DND-41 (cell line): ENCODE results near the gene IQCK.

Experiments
- ATAC-seq: fragments of 200-7000 bp; cut with Tn5 transposase; 3 replicates; pipeline ENCODE4 v1.9.1; 2021; ENCODE audit warnings: low read depth; ENCODE audit not compliant: insufficient read depth
- DNase-seq: peaks from one replicate; pipeline ENCODE4 v3.0.0-alpha.2; 2020
- H2AFZ ChIP-seq: 2 replicates; pipeline ENCODE4 v1.6.0; 2012; ENCODE audit warnings: low read depth, low read length
- H3K27ac ChIP-seq: 2 replicates; pipeline ENCODE4 v1.5.1; 2012; ENCODE audit warnings: low read length, inconsistent platforms
- H3K27me3 ChIP-seq: fragments of 200-600 bp; sonication (generic); 2 replicates; pipeline ENCODE4 v1.6.0; 2012; ENCODE audit warnings: low read length, mild to moderate bottlenecking, inconsistent platforms; ENCODE audit not compliant: insufficient read depth, poor library complexity
- H3K36me3 ChIP-seq: 2 replicates; pipeline ENCODE4 v1.5.1; 2012; ENCODE audit warnings: low read length, inconsistent platforms; ENCODE audit not compliant: insufficient read depth
- H3K4me1 ChIP-seq: 2 replicates; pipeline ENCODE4 v1.5.1; 2012; ENCODE audit warnings: mild to moderate bottlenecking, low read length; ENCODE audit not compliant: insufficient read depth
- H3K4me2 ChIP-seq: 2 replicates; pipeline ENCODE4 v1.6.0; 2012; ENCODE audit warnings: mild to moderate bottlenecking, moderate library complexity, low read length, inconsistent platforms; ENCODE audit not compliant: insufficient read depth
- H3K4me3 ChIP-seq, 2 experiments: fragments of 200-600 bp in 1 of 2; shearing (Covaris generic) in 1 of 2; 2 replicates each; pipeline ENCODE4 v1.5.1; 2012 to 2016; ENCODE audit warnings: inconsistent platforms in 2 of 2, low read length in 2 of 2, mild to moderate bottlenecking in 2 of 2, low read depth in 1 of 2, moderate library complexity in 1 of 2
- H3K79me2 ChIP-seq: 2 replicates; pipeline ENCODE4 v1.6.0; 2012; ENCODE audit warnings: low read length, inconsistent platforms; ENCODE audit not compliant: insufficient read depth
- H3K9ac ChIP-seq: 2 replicates; pipeline ENCODE4 v1.6.0; 2012; ENCODE audit warnings: low read depth, mild to moderate bottlenecking, inconsistent platforms, low read length, moderate library complexity
- H3K9me3 ChIP-seq: 2 replicates; pipeline ENCODE4 v1.5.1; 2012; ENCODE audit warnings: low read length, moderate library complexity, mild to moderate bottlenecking, inconsistent platforms; ENCODE audit not compliant: insufficient read depth, severe bottlenecking
- H4K20me1 ChIP-seq: 2 replicates; pipeline ENCODE4 v1.6.0; 2012; ENCODE audit warnings: low read length; ENCODE audit not compliant: insufficient read depth
- CTCF ChIP-seq: IDR thresholded peaks from 2 replicates; pipeline ENCODE4 v1.5.1; 2012; ENCODE audit warnings: borderline replicate concordance, low read length, moderate library complexity, mild to moderate bottlenecking; ENCODE audit not compliant: poor library complexity, severe bottlenecking; ENCODE audit errors: extremely low read depth
- EZH2 ChIP-seq: IDR thresholded peaks from 3 replicates; pipeline ENCODE4 v1.6.1; 2012; ENCODE audit warnings: borderline replicate concordance, low read depth, mild to moderate bottlenecking, moderate library complexity, low read length, inconsistent platforms; ENCODE audit not compliant: severe bottlenecking

Gene IQCK

GRCh38 chr16:19883296-19883965, 165.4 kb downstream of the IQCK start:
- TF ChIP-seq EZH2 (no peak), CTCF (no peak)
- no peak overlapping the region for H3K9ac ChIP-seq
- H3K9me3 ChIP-seq, result no peaks in the 10 kb centered on the region
- no peaks in the 10 kb centered on the region for H3K79me2 ChIP-seq
- H3K4me3 ChIP-seq, result no peak overlapping the region
- no peaks in the 10 kb centered on the region for H3K27me3 ChIP-seq
- no peak overlapping the region for H3K27ac ChIP-seq
- no peaks in the 10 kb centered on the region for H3K36me3 ChIP-seq
- DNase-seq (no peak), ATAC-seq (no peak)
- no peak overlapping the region for H2AFZ ChIP-seq
- H3K4me1 ChIP-seq, result peaks cover 8% of the 10 kb centered on the region
- no peaks in the 10 kb centered on the region for H4K20me1 ChIP-seq
- no peak overlapping the region for H3K4me2 ChIP-seq

GRCh38 chr16:19883966-19884485, 166.0 kb downstream of the IQCK start:
- no peak overlapping the region for H2AFZ ChIP-seq
- no peak for DNase-seq
- H3K4me3 ChIP-seq, result no peak overlapping the region
- H3K9me3 ChIP-seq, result no peaks in the 10 kb centered on the region
- no peaks in the 10 kb centered on the region for H3K27me3 ChIP-seq
- no peak overlapping the region for H3K9ac ChIP-seq
- TF ChIP-seq CTCF (no peak), EZH2 (no peak)
- no peak overlapping the region for H3K4me2 ChIP-seq
- no peaks in the 10 kb centered on the region for H3K36me3 ChIP-seq
- no peaks in the 10 kb centered on the region for H3K79me2 ChIP-seq
- H3K27ac ChIP-seq, result no peak overlapping the region
- ATAC-seq, result no peak
- no peaks in the 10 kb centered on the region for H4K20me1 ChIP-seq
- H3K4me1 ChIP-seq, result peaks cover 8% of the 10 kb centered on the region

GRCh38 chr16:19884611-19885450, 166.8 kb downstream of the IQCK start, which contains the start of gene GPRC5B:
Gene GPRC5B (minus strand): TSS chr16:19884848. CDS start chr16:19872845, 12,003 bp downstream.
- ATAC-seq (no peak), DNase-seq (no peak)
- H2AFZ ChIP-seq, result no peak within 1 kb of the TSS
- no peak within 1 kb of the TSS for H3K4me2 ChIP-seq
- no peak for TF ChIP-seq EZH2
- no peak for TF ChIP-seq CTCF
- no peak within 1 kb of the TSS for H3K4me3 ChIP-seq
- H3K9ac ChIP-seq, result no peak within 1 kb of the TSS
- no peaks in the 10 kb centered on the region for H3K36me3 ChIP-seq
- H3K27me3 ChIP-seq, result no peaks in the 10 kb centered on the region
- no peak within 1 kb of the TSS for H3K27ac ChIP-seq
- H3K79me2 ChIP-seq, result no peaks in the 10 kb centered on the region
- no peaks in the 10 kb centered on the region for H4K20me1 ChIP-seq
- H3K9me3 ChIP-seq, result no peaks in the 10 kb centered on the region
- H3K4me1 ChIP-seq, result peaks cover 8% of the 10 kb centered on the region
